ENCODE results near the gene CCDC142. TPM values are rescaled to one million over a fixed set of nuclear protein-coding genes. Genes with fewer than 3 reads are reported as not detected.

Gene CCDC142
- total RNA-seq, 1 experiment from 2014 or later, result 24.2 TPM

DNA sequence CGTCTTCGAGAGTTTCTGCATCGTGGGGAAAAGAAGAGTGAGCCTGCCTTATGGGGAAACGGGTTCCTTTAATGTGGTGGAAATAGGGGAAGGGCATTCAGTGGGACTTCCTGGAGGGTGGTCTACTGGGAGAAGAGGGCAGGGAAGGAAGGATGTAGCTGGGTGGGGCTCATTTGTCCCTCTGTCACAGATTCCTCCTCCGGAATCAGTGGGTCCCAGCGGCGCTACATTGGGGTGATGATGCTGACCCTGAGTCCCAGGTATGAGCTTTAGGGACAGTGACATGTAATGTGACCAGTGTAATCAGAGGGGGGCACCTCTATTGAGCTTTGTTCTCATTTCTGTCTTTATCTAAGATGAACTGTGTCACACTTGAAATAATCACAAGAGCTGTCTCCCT, 48.9 kb upstream of the CCDC142 start:
- TF ChIP-seq, protein P1, sequence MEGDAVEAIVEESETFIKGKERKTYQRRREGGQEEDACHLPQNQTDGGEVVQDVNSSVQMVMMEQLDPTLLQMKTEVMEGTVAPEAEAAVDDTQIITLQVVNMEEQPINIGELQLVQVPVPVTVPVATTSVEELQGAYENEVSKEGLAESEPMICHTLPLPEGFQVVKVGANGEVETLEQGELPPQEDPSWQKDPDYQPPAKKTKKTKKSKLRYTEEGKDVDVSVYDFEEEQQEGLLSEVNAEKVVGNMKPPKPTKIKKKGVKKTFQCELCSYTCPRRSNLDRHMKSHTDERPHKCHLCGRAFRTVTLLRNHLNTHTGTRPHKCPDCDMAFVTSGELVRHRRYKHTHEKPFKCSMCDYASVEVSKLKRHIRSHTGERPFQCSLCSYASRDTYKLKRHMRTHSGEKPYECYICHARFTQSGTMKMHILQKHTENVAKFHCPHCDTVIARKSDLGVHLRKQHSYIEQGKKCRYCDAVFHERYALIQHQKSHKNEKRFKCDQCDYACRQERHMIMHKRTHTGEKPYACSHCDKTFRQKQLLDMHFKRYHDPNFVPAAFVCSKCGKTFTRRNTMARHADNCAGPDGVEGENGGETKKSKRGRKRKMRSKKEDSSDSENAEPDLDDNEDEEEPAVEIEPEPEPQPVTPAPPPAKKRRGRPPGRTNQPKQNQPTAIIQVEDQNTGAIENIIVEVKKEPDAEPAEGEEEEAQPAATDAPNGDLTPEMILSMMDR (IDR thresholded peaks at IDR 0.05), result no peak
- TF ChIP-seq POLR2AphosphoS5 (IDR thresholded peaks at IDR 0.05; ENCODE audit: low read depth, low read length), result no peak
- TF ChIP-seq, protein P2, sequence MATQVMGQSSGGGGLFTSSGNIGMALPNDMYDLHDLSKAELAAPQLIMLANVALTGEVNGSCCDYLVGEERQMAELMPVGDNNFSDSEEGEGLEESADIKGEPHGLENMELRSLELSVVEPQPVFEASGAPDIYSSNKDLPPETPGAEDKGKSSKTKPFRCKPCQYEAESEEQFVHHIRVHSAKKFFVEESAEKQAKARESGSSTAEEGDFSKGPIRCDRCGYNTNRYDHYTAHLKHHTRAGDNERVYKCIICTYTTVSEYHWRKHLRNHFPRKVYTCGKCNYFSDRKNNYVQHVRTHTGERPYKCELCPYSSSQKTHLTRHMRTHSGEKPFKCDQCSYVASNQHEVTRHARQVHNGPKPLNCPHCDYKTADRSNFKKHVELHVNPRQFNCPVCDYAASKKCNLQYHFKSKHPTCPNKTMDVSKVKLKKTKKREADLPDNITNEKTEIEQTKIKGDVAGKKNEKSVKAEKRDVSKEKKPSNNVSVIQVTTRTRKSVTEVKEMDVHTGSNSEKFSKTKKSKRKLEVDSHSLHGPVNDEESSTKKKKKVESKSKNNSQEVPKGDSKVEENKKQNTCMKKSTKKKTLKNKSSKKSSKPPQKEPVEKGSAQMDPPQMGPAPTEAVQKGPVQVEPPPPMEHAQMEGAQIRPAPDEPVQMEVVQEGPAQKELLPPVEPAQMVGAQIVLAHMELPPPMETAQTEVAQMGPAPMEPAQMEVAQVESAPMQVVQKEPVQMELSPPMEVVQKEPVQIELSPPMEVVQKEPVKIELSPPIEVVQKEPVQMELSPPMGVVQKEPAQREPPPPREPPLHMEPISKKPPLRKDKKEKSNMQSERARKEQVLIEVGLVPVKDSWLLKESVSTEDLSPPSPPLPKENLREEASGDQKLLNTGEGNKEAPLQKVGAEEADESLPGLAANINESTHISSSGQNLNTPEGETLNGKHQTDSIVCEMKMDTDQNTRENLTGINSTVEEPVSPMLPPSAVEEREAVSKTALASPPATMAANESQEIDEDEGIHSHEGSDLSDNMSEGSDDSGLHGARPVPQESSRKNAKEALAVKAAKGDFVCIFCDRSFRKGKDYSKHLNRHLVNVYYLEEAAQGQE (IDR thresholded peaks at IDR 0.05; ENCODE audit: insufficient read depth in 1 of 2, low read depth in 2 of 2, low read length in 1 of 2), result no peak
- TF ChIP-seq TCF7L2 (IDR thresholded peaks at IDR 0.05; ENCODE audit: low read depth, low read length), result no peak
- TF ChIP-seq SIN3A (IDR thresholded peaks at IDR 0.05; ENCODE audit: borderline replicate concordance, insufficient read depth, low read depth, low read length), result no peak
- Histone ChIP-seq H3K9me3 (ENCODE audit: control insufficient read depth, insufficient read depth, low read depth, low read length) (no peaks in the 10 kb centered on the region), H3K4me1 (ENCODE audit: control insufficient read depth, insufficient read depth, low read length) (peaks cover 6% of the 10 kb centered on the region), H3K27me3 (ENCODE audit: control insufficient read depth, insufficient read depth, low read length) (no peaks in the 10 kb centered on the region), H3K27ac (ENCODE audit: low read length) (no peak overlapping the region), H3K4me3 (ENCODE audit: low read depth in 2 of 2, low read length in 2 of 2) (no peak overlapping the region), H3K36me3 (ENCODE audit: control insufficient read depth, insufficient read depth, low read length) (peaks cover 3% of the 10 kb centered on the region)
- in situ Hi-C loops (cut with HindIII; ENCODE audit: low pct_unique_long_range_greater_than_20kb, low sequenced_read_pairs) (no loop called here), intact Hi-C loops (cut with micrococcal nuclease; ENCODE audit: unreplicated experiment) (loop anchor here (2.0 kb wide), 1 partner anchor 49 kb away; the partner anchor contains the start of genes CCDC142 and TTC31)
- ChIA-PET POLR2A (no interaction called here), CTCF (interaction anchor here (0.5 to 1.6 kb wide), 3 partner anchors 49 to 290 kb away, joined by 6 to 7 read pairs (median 7); partner anchors contain the start of genes CCDC142 and TTC31)
- no peak for DNase-seq (ENCODE audit: low read depth, low spot score)
- no TSS peak for BruUV-seq (replicated peaks)
- no peak for ATAC-seq

DNA sequence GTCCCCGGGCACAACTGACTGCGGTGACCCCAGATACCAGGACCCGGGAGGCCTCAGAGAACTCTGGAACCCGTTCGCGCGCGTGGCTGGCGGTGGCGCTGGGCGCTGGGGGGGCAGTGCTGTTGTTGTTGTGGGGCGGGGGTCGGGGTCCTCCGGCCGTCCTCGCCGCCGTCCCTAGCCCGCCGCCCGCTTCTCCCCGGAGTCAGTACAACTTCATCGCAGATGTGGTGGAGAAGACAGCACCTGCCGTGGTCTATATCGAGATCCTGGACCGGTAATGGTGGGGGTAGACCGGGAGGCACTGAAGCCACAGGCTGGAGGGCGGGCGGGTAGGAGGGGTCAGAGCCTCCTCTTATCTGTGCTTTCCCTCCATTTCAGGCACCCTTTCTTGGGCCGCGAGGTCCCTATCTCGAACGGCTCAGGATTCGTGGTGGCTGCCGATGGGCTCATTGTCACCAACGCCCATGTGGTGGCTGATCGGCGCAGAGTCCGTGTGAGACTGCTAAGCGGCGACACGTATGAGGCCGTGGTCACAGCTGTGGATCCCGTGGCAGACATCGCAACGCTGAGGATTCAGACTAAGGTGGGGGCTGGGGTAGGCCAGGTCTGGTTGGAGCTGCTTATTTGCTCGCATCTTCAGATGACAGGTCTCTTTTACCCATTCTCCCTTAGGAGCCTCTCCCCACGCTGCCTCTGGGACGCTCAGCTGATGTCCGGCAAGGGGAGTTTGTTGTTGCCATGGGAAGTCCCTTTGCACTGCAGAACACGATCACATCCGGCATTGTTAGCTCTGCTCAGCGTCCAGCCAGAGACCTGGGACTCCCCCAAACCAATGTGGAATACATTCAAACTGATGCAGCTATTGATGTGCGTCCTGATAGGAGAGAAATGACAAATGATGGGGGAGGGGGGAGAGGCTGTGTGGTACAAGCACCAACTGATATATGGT, 47.7 kb upstream of the CCDC142 start:
- in situ Hi-C loops (cut with HindIII; ENCODE audit: low pct_unique_long_range_greater_than_20kb, low sequenced_read_pairs) (no loop called here), intact Hi-C loops (cut with micrococcal nuclease; ENCODE audit: unreplicated experiment) (loop anchor here (2.0 kb wide), 1 partner anchor 48 kb away; the partner anchor contains the start of genes CCDC142 and TTC31)
- Histone ChIP-seq H3K4me1 (ENCODE audit: control insufficient read depth, insufficient read depth, low read length) (peaks cover 6% of the 10 kb centered on the region), H3K4me3 (ENCODE audit: low read depth in 2 of 2, low read length in 2 of 2) (peak overlapping the region; percentile 82 to 99), H3K9me3 (ENCODE audit: control insufficient read depth, insufficient read depth, low read depth, low read length) (no peaks in the 10 kb centered on the region), H3K27me3 (ENCODE audit: control insufficient read depth, insufficient read depth, low read length) (no peaks in the 10 kb centered on the region), H3K27ac (ENCODE audit: low read length) (peak overlapping the region; percentile 79), H3K36me3 (ENCODE audit: control insufficient read depth, insufficient read depth, low read length) (peaks cover 3% of the 10 kb centered on the region)
- ChIA-PET CTCF (interaction anchor here (1.0 kb wide), 1 partner anchor 26 kb away, joined by 4 read pairs; no protein-coding TSS in a partner anchor), POLR2A (interaction anchor here (0.5 to 0.6 kb wide), 3 partner anchors 9 to 95 kb away, joined by 3 to 7 read pairs (median 5); no protein-coding TSS in a partner anchor)
- ATAC-seq, result peak; percentile 19
- DNase-seq (ENCODE audit: low read depth, low spot score), result no peak
- no TSS peak for BruUV-seq (replicated peaks)
- TF ChIP-seq TCF7L2 (IDR thresholded peaks at IDR 0.05; ENCODE audit: low read depth, low read length), result no peak
- TF ChIP-seq, protein P2 (IDR thresholded peaks at IDR 0.05; ENCODE audit: insufficient read depth in 1 of 2, low read depth in 2 of 2, low read length in 1 of 2), result no peak
- TF ChIP-seq SIN3A (IDR thresholded peaks at IDR 0.05; ENCODE audit: borderline replicate concordance, insufficient read depth, low read depth, low read length), result no peak
- TF ChIP-seq POLR2AphosphoS5 (IDR thresholded peaks at IDR 0.05; ENCODE audit: low read depth, low read length), result no peak
- TF ChIP-seq, protein P1 (IDR thresholded peaks at IDR 0.05), result no peak
